ENCODE measurements around the gene FCGR3B.
"Not testable (repeated sequence)": the region's sequence is repeated elsewhere in the genome, so short reads cannot be mapped to it uniquely, and the experiment has no call there.

GRCh38 chr1:161638251-161638993 lies 7.4 kb upstream of the FCGR3B start:
- not testable (repeated sequence) for TF ChIP-seq POLR2A, POLR2AphosphoS5 (IDR thresholded peaks at IDR 0.05)
